ENCODE results near the gene NTMT1. TPM values are rescaled to one million over a fixed set of nuclear protein-coding genes. Genes with fewer than 3 reads are reported as not detected.

Gene NTMT1
- total RNA-seq, 1 experiment from 2014 or later, result 84.8 TPM

DNA sequence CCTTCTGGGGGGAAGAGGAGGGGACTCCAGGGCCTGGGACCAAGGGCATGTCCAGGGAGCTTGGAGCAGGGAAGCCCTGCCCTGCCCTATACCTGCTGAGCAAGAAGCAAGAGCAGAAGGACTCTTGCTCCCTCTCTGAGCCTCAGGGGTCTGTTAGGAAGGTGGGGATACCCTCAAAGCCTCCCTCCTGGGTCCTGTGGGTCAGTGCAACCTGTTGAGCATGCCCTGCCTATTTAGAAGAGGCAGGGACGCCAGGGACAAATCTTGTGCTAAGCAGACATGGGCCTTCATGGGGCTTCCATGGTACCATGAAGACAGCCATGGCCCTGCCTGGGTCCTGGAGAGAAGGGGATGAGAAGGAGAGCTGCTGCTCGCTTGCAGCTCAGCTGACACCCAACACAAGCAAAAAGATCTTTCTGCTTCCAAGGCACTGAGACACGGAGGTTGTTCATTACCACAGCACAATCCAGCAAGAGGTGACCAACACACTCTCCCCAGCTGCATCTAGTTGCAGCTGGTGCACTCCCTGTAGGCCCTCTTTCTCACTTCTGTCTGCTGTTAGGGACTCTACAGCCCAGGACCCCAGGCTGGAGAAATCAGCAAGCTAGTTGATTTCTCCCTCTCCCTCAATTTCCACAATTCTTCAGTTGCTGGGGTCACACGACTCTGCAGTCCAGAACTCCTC is 44.3 kb upstream of the NTMT1 start:
- ChIA-PET CTCF (no interaction called here), RAD21 (ENCODE audit: low non-redundant PET in 1 of 2, low total read pairs in 2 of 2, uncharacterized antibody in 2 of 2, unreplicated experiment in 2 of 2) (interaction anchor here in 1 of 2 experiments (0.6 kb wide), 1 partner anchor 19 kb away, joined by 3 read pairs; no protein-coding TSS in a partner anchor), POLR2A (no interaction called here)
- Histone ChIP-seq H4K20me1 (ENCODE audit: insufficient read depth) (no peaks in the 10 kb centered on the region), H3K27me3 (ENCODE audit: insufficient read depth, low read length) (no peaks in the 10 kb centered on the region), H3K36me3 (ENCODE audit: control insufficient read depth in 1 of 2, insufficient read depth in 2 of 2, low read length in 2 of 2) (no peaks in the 10 kb centered on the region), H3K4me1 (ENCODE audit: control insufficient read depth in 1 of 2, insufficient read depth in 2 of 2, low read length in 2 of 2) (peaks cover 15 to 32% of the 10 kb centered on the region in 2 experiments; a peak in 3 of 4 replicates), H3K4me2 (ENCODE audit: low read length) (no peak overlapping the region), H3K79me2 (ENCODE audit: insufficient read depth, low read length) (no peaks in the 10 kb centered on the region), H3K9me3 (ENCODE audit: control insufficient read depth in 1 of 2, insufficient read depth in 1 of 2, low read depth in 1 of 2, low read length in 2 of 2) (no peaks in the 10 kb centered on the region), H3K27ac (ENCODE audit: low read depth, low read length) (no peak overlapping the region; the same call in 1 of the 2 replicates), H3K4me3 (replicated peaks in 1 of 2; ENCODE audit: low read depth in 1 of 2, low read length in 2 of 2) (no peak overlapping the region), H2AFZ (ENCODE audit: low read depth, low read length, poor library complexity, severe bottlenecking) (no peak overlapping the region), H3K9ac (ENCODE audit: low read length) (no peak overlapping the region), H3K9me2 (ENCODE audit: insufficient read depth) (no peaks in the 10 kb centered on the region)
- BruUV-seq (replicated peaks), result no TSS peak
- DNase-seq (ENCODE audit: low read depth, low spot score), result no peak
- intact Hi-C loops (cut with micrococcal nuclease), result no loop called here
- ATAC-seq, result no peak
- TF ChIP-seq SRF (IDR thresholded peaks at IDR 0.05; ENCODE audit: low read depth) (no peak), ZFX (IDR thresholded peaks at IDR 0.05) (no peak), YY1 (IDR thresholded peaks at IDR 0.05; ENCODE audit: extremely low read depth, insufficient replicate concordance, low read depth, low read length) (no peak), JUND (IDR thresholded peaks at IDR 0.05) (no peak), SIN3A (IDR thresholded peaks at IDR 0.05; ENCODE audit: low read depth) (no peak), CBX3 (IDR thresholded peaks at IDR 0.05; ENCODE audit: low read depth) (no peak), POLR2AphosphoS5 (IDR thresholded peaks at IDR 0.05; ENCODE audit: low read depth, low read length) (no peak), EZH2phosphoT487 (IDR thresholded peaks at IDR 0.05; ENCODE audit: borderline replicate concordance) (no peak), ELF1 (IDR thresholded peaks at IDR 0.05; ENCODE audit: borderline replicate concordance, low read depth) (no peak), TCF7L2 (IDR thresholded peaks at IDR 0.05; ENCODE audit: borderline replicate concordance, extremely low read depth, insufficient read depth, insufficient read length) (no peak), FOSL1 (IDR thresholded peaks at IDR 0.05; ENCODE audit: low read depth) (no peak), CEBPB (IDR thresholded peaks at IDR 0.05; ENCODE audit: low read depth) (no peak), EGR1 (IDR thresholded peaks at IDR 0.05; ENCODE audit: low read depth) (no peak), EZH2 (IDR thresholded peaks at IDR 0.05) (no peak), ZNF274 (IDR thresholded peaks at IDR 0.05; ENCODE audit: low read depth, low read length) (no peak)
- TF ChIP-seq, protein P1, sequence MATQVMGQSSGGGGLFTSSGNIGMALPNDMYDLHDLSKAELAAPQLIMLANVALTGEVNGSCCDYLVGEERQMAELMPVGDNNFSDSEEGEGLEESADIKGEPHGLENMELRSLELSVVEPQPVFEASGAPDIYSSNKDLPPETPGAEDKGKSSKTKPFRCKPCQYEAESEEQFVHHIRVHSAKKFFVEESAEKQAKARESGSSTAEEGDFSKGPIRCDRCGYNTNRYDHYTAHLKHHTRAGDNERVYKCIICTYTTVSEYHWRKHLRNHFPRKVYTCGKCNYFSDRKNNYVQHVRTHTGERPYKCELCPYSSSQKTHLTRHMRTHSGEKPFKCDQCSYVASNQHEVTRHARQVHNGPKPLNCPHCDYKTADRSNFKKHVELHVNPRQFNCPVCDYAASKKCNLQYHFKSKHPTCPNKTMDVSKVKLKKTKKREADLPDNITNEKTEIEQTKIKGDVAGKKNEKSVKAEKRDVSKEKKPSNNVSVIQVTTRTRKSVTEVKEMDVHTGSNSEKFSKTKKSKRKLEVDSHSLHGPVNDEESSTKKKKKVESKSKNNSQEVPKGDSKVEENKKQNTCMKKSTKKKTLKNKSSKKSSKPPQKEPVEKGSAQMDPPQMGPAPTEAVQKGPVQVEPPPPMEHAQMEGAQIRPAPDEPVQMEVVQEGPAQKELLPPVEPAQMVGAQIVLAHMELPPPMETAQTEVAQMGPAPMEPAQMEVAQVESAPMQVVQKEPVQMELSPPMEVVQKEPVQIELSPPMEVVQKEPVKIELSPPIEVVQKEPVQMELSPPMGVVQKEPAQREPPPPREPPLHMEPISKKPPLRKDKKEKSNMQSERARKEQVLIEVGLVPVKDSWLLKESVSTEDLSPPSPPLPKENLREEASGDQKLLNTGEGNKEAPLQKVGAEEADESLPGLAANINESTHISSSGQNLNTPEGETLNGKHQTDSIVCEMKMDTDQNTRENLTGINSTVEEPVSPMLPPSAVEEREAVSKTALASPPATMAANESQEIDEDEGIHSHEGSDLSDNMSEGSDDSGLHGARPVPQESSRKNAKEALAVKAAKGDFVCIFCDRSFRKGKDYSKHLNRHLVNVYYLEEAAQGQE (IDR thresholded peaks at IDR 0.05; ENCODE audit: low read depth), result no peak
- TF ChIP-seq, protein P2, sequence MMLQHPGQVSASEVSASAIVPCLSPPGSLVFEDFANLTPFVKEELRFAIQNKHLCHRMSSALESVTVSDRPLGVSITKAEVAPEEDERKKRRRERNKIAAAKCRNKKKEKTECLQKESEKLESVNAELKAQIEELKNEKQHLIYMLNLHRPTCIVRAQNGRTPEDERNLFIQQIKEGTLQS (IDR thresholded peaks at IDR 0.05), result no peak
- TF ChIP-seq, protein P3, sequence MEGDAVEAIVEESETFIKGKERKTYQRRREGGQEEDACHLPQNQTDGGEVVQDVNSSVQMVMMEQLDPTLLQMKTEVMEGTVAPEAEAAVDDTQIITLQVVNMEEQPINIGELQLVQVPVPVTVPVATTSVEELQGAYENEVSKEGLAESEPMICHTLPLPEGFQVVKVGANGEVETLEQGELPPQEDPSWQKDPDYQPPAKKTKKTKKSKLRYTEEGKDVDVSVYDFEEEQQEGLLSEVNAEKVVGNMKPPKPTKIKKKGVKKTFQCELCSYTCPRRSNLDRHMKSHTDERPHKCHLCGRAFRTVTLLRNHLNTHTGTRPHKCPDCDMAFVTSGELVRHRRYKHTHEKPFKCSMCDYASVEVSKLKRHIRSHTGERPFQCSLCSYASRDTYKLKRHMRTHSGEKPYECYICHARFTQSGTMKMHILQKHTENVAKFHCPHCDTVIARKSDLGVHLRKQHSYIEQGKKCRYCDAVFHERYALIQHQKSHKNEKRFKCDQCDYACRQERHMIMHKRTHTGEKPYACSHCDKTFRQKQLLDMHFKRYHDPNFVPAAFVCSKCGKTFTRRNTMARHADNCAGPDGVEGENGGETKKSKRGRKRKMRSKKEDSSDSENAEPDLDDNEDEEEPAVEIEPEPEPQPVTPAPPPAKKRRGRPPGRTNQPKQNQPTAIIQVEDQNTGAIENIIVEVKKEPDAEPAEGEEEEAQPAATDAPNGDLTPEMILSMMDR (IDR thresholded peaks at IDR 0.05 in 2 of 3, conservative IDR thresholded peaks at IDR 0.05 in 1 of 3; ENCODE audit: borderline replicate concordance in 1 of 3, insufficient read depth in 1 of 3, low read depth in 2 of 3, low read length in 2 of 3), result no peak

Measured in HCT116 (cell line).